GM19023 (cell line): ENCODE results near the gene FASN.

Source experiments
- ATAC-seq: cut with Tn5 transposase; IDR thresholded peaks from one replicate; pipeline ENCODE4 v1.9.1; 2021; ENCODE audit warnings: mild to moderate bottlenecking, moderate library complexity; ENCODE audit not compliant: unreplicated experiment

FASN gene

GRCh38 chr17:82078433-82078832 lies 19.6 kb downstream of the FASN start:
- ATAC-seq, result no peak

- ATAC-seq, result no peak
These were observed 20.2 kb downstream of the FASN start for GRCh38 chr17:82077617-82078358.

GRCh38 chr17:82076785-82077591 lies 21.0 kb downstream of the FASN start:
- ATAC-seq, result no peak

DNA sequence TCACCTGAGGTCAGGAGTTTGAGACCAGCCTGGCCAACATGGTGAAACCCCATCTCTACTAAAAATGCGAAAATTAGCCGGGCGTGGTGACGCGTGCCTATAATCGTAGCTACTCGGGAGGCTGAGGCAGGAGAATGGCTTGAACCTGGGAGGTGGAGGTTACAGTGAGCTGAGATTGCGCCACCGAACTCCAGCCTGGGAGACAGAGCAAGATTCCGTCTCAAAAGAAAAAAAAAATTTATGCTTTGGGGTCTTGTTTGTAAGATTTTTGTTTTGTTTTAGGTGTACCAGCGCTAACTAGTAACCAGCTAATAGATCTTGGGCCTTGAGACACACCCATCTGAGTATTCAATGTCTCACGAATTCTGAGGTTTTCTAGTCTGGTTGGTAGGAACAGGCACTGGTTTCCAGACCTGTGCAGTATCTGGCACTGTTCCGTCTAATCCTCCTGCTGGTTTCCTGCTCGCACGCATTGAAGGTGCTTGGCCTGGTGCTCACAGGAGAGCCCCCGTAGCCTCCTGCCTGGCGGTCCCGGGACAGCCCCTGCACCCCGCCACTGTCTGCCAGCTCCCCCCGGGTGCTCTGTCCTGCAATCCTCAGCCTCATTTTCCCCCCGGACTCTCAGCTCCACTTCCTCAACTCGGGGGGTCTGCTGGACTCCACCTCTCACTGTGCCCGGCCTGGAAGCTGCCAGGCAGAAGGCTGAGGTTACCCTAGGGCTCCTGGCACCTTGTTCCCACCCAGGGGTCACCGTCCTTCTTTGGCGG lies 21.8 kb downstream of the FASN start:
- no peak for ATAC-seq

- no peak for ATAC-seq
These were observed 24.6 kb downstream of the FASN start for GRCh38 chr17:82073446-82073845.

DNA sequence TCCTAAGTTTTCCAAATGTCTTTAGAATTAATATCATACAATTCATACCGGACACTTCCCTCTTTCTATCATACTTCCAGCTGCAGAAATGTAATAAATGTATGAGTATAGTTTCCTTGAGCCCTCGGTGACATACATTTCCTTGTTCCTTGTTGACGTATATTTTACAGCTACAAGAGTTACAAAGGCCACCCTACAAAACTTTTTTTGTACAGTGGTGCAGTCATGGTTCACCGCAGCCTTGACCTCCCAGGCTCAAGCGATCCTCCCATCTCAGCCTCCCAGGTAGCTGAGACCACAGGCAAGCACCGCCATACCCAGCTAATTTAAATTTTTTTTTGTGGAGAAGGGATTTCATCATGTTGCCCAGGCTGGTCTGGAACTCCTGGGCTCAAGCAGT lies 25.2 kb downstream of the FASN start:
- ATAC-seq, result no peak

- ATAC-seq, result no peak
These were observed 27.4 kb downstream of the FASN start for GRCh38 chr17:82070611-82071010.

DNA sequence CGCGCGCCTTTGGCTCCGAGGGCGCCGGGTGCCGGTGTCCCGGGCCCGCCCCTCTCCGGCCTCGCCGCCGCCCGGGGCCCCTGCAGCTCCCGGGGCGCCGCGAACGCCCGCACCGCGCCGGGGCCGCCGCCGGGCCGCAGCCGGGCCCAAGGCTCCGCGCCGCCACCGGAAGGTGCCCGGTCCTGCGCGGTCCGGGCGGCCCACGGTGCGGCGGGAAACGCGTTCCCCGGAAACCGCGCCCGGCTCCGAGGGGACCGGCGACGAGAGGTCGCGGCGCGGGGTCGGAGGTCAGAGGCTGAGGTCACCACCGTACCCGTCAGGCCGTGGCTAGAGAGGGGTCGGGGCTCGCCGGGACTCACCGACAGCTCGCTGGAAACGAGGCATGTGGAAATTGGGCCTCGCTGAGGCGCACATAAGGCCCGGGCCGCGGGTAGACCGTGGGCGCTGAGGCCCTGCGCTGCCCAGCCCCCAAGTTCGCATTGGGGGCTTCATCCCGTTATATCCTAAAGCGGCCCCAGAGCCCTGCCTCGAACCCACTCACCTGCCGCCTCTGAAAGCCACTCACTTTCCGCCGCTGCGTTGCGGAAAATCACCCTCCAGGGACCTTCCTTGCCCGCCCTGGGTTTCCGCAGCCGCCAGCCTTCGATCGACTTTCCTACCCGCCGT lies 32.3 kb downstream of the FASN start, which contains the start of gene DUS1L:
Gene DUS1L (minus strand): TSS at position 167 of the 666 bp plus-strand sequence. CDS start 745 bp downstream, outside the sequence.
- ATAC-seq, result peak; percentile 74

DNA sequence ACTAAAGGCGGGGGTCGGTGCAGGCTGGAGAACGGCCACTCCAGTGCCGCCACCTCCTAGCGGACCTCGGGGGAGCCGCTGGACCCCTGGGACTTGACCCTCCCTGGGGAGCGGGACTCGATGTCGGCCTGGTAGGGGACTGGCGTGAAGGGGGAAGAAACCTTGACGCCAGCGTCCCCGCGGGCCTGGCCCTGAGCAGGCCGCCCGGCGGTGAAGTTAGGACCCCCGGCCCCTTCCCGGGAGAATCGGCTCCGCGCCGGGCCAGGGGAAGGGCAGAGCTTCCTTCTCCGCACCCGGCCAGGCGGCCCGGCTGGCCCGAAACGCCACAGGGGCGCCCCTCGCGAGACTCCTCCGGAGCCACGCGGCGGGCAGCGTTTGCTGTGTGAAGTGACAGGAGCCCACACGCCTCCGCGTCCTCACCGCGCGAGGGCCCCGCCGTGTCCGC lies 32.8 kb downstream of the FASN start:
- peak; percentile 25 for ATAC-seq

- no peak for ATAC-seq
These were observed 33.4 kb downstream of the FASN start for GRCh38 chr17:82064433-82065192.

GRCh38 chr17:82063424-82064415 lies 34.3 kb downstream of the FASN start:
- ATAC-seq, result no peak

GRCh38 chr17:82062984-82063368 lies 35.1 kb downstream of the FASN start:
- no peak for ATAC-seq

GRCh38 chr17:82062076-82062983 lies 35.7 kb downstream of the FASN start:
- ATAC-seq, result no peak

DNA sequence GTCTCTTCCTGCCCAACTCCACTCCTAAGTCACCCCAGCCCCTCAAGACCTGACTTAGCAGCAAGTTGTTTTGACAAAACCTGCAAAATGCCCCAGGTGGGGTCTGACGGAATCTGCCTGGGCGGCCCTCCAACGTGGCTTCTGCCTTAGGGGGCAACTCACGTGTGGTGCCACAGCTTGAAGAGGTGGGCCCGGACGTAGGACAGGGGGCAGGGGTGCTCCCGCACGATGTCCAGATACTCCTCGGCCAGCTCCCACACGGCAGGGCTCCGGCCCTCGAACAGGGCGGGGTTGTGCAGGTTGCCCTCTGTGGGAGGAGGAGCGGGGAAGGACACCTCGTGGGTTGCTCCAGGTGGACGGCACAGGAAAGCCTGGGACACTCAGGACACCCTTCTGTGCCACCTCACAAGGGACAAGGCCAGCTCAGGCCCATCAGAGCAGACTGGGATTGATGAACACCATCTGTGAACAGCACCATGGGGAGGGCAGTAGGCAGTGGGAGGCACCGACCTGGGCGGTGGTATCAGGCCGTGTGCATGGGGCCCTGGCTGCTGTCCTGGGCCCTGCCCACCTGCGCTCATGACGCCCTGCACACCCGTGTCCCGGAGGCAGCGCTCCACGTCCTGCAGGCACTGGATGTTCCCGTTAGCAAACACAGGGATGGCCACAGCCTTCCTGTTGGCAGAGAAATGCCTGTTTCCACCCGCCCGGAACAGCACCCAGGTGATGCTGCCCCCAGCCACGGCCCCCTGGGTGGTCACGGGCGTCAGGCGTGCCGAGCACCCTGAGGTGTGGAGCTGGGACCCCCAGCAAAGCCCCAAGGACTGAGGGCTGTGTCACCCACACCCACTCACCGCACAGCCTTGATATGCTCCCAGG lies 36.8 kb downstream of the FASN start:
- ATAC-seq, result no peak

- no peak for ATAC-seq
These were observed 37.4 kb downstream of the FASN start for GRCh38 chr17:82060614-82061013.

- ATAC-seq, result no peak
These were observed 38.0 kb downstream of the FASN start for GRCh38 chr17:82060001-82060380.
